HepG2 (cell line): Measurements from ENCODE around the gene TBL2. TPM values are rescaled to one million over a fixed set of nuclear protein-coding genes. Genes with fewer than 3 reads are reported as not detected.

Experiments used
- E2F1 ChIP-seq: sonication (generic); formaldehyde crosslinking; IDR thresholded peaks from 2 replicates; pipeline ENCODE4 v1.5.0; 2020; ENCODE audit warnings: missing genetic modification reagents
- KDM1A ChIP-seq: IDR thresholded peaks from 2 replicates; pipeline ENCODE4 v1.6.1; 2016; ENCODE audit warnings: missing compliant biosample characterization
- MBD4 ChIP-seq: IDR thresholded peaks from 2 replicates; pipeline ENCODE4 v1.6.1; 2012; ENCODE audit warnings: low read length, inconsistent platforms, borderline replicate concordance
- MYPOP ChIP-seq: sonication (generic); formaldehyde crosslinking; IDR thresholded peaks from 2 replicates; pipeline ENCODE4 v1.8.1; 2023; ENCODE audit warnings: mild to moderate bottlenecking, moderate library complexity, missing genetic modification reagents
- NFATC3 ChIP-seq: sonication (generic); formaldehyde crosslinking; IDR thresholded peaks from 2 replicates; pipeline ENCODE4 v1.5.1; 2020; ENCODE audit warnings: mild to moderate bottlenecking, missing genetic modification reagents
- NFE2L1 ChIP-seq: sonication (generic); formaldehyde crosslinking; IDR thresholded peaks from 2 replicates; pipeline ENCODE4 v1.4.0; 2020; ENCODE audit warnings: missing genetic modification reagents, mild to moderate bottlenecking, borderline replicate concordance
- PAF1 ChIP-seq: IDR thresholded peaks from 2 replicates; pipeline ENCODE4 v1.6.1; 2016; ENCODE audit warnings: missing genetic modification reagents, missing compliant biosample characterization
- POGK ChIP-seq: sonication (generic); formaldehyde crosslinking; conservative IDR thresholded peaks from 2 replicates; pipeline ENCODE4 v1.8.0; 2022; ENCODE audit warnings: mild to moderate bottlenecking, moderate library complexity, missing genetic modification reagents
- SATB2 ChIP-seq: sonication (generic); formaldehyde crosslinking; IDR thresholded peaks from 2 replicates; pipeline ENCODE4 v1.5.0; 2020; ENCODE audit warnings: missing genetic modification reagents
- SYNCRIP ChIP-seq: fragments of 200-400 bp; formaldehyde crosslinking; IDR thresholded peaks from 2 replicates; pipeline ENCODE4 v1.6.1; 2018; ENCODE audit warnings: mild to moderate bottlenecking, low read depth, low read length; ENCODE audit not compliant: insufficient read depth
- THAP11 ChIP-seq: IDR thresholded peaks from 2 replicates; pipeline ENCODE4 v1.6.1; 2016; ENCODE audit warnings: missing biosample characterization, missing genetic modification reagents
- THAP8 ChIP-seq: sonication (generic); formaldehyde crosslinking; IDR thresholded peaks from 2 replicates; pipeline ENCODE4 v1.5.1; 2020; ENCODE audit warnings: missing genetic modification reagents, mild to moderate bottlenecking, borderline replicate concordance
- THYN1 ChIP-seq: sonication (generic); formaldehyde crosslinking; IDR thresholded peaks from 2 replicates; pipeline ENCODE4 v1.8.1; 2023; ENCODE audit warnings: low read depth, mild to moderate bottlenecking, moderate library complexity, missing genetic modification reagents, borderline replicate concordance
- ZBTB34 ChIP-seq: sonication (generic); formaldehyde crosslinking; IDR thresholded peaks from 2 replicates; pipeline ENCODE4 v1.8.0; 2022; ENCODE audit warnings: mild to moderate bottlenecking, missing genetic modification reagents
- ZFYVE20 ChIP-seq: sonication (generic); formaldehyde crosslinking; IDR thresholded peaks from 2 replicates; pipeline ENCODE4 v1.8.0; 2023; ENCODE audit warnings: low read depth, mild to moderate bottlenecking, moderate library complexity, missing genetic modification reagents, borderline replicate concordance
- ZNF362 ChIP-seq: sonication (generic); formaldehyde crosslinking; IDR thresholded peaks from 2 replicates; pipeline ENCODE4 v1.4.0; 2020; ENCODE audit warnings: missing genetic modification reagents, mild to moderate bottlenecking, borderline replicate concordance
- ZNF616 ChIP-seq: sonication (generic); formaldehyde crosslinking; IDR thresholded peaks from 2 replicates; pipeline ENCODE4 v1.5.0; 2020; ENCODE audit warnings: low read depth, mild to moderate bottlenecking, missing genetic modification reagents
- ZNF704 ChIP-seq: sonication (generic); formaldehyde crosslinking; IDR thresholded peaks from 2 replicates; pipeline ENCODE4 v1.8.1; 2023; ENCODE audit warnings: mild to moderate bottlenecking, inconsistent platforms, moderate library complexity, missing genetic modification reagents, borderline replicate concordance
- ZSCAN22 ChIP-seq: sonication (generic); formaldehyde crosslinking; IDR thresholded peaks from 2 replicates; pipeline ENCODE4 v1.4.0; 2020; ENCODE audit warnings: mild to moderate bottlenecking, missing genetic modification reagents
- polyA plus RNA-seq, 8 experiments: library from polyadenylated mRNA; depleted of rRNA in 3 of 8; stranded (reverse) in 7 of 8; unstranded in 1 of 8; fragments of >200 nt; fragmentation: Illumina TruSeq in 4 of 8; extraction: Trizol in 4 of 8; gene quantifications; 2 replicates each; pipeline versions ENCODE4 v1.2.1 to v1.2.3, GENCODE V29; 2011 to 2016; ENCODE audit warnings: low read depth in 4 of 8, missing spikeins in 1 of 8, mixed read lengths in 1 of 8; ENCODE audit not compliant: insufficient read depth in 1 of 8
- total RNA-seq, 5 experiments: library from RNA; depleted of rRNA; stranded (reverse); fragments of >200 nt; fragmentation: Illumina TruSeq; extraction: Trizol; gene quantifications; 2 replicates each; pipeline ENCODE4 v1.2.3, GENCODE V29; 2016; ENCODE audit warnings: low read depth in 1 of 5

TBL2 gene
- total and polyA plus RNA-seq, 2 of the 13 experiments (the other 11 are each of a cell fraction or from before 2014, with no cell fraction given), result 43.4 to 47.2 TPM

GRCh38 chr7:73522105-73522872, 56.1 kb downstream of the TBL2 start, which contains the start of gene BAZ1B (continued):
- TF ChIP-seq MYPOP (CRISPR knock-in tag) (peak; percentile 76; the same call in 1 of the 2 replicates), THYN1 (CRISPR knock-in tag) (no peak), MBD4 (no peak), KDM1A (no peak), SYNCRIP (no peak), SATB2 (CRISPR knock-in tag) (no peak), NFE2L1 (CRISPR knock-in tag) (no peak), ZFYVE20 (no peak), NFATC3 (CRISPR knock-in tag) (no peak), ZSCAN22 (no peak), THAP8 (CRISPR knock-in tag) (no peak), PAF1 (CRISPR knock-in tag) (no peak), ZNF616 (CRISPR knock-in tag) (no peak; the same call in 1 of the 2 replicates), ZNF704 (CRISPR knock-in tag) (peak; percentile 84; the same call in 1 of the 2 replicates), THAP11 (CRISPR knock-in tag) (peak; percentile 81), E2F1 (CRISPR knock-in tag) (peak; percentile 63; the same call in 1 of the 2 replicates), ZBTB34 (CRISPR knock-in tag) (0 out of 2 replicates have a peak, but pooled peaks have one; percentile 63), ZNF362 (CRISPR knock-in tag) (0 out of 2 replicates have a peak, but pooled peaks have one; percentile 9), POGK (CRISPR knock-in tag) (peak; percentile 73; the same call in 1 of the 2 replicates)
